Fibroblast of villous mesenchyme (primary cell): ENCODE results near the gene CYP17A1. TPM values are rescaled to one million over a fixed set of nuclear protein-coding genes. Genes with fewer than 3 reads are reported as not detected.

Experiments
- DNase-seq: peaks from one replicate; pipeline ENCODE4 v3.0.0-alpha.2; 2010; ENCODE audit warnings: low read depth
- H3K4me3 ChIP-seq: 2 replicates; pipeline ENCODE4 v1.5.1; 2011; ENCODE audit warnings: low read depth, mild to moderate bottlenecking, low read length
- total RNA-seq: library from RNA; depleted of rRNA; stranded (reverse); fragments of >200 nt; gene quantifications from 2 replicates; pipeline ENCODE4 v1.2.3, GENCODE V29; 2012
- TF ChIP-seq, protein P1 (sequence below): IDR thresholded peaks from 2 replicates; pipeline ENCODE4 v1.5.1; 2012; ENCODE audit warnings: low read depth, mild to moderate bottlenecking, low read length; ENCODE audit not compliant: insufficient read depth

Gene CYP17A1
- total RNA-seq, 1 donor: not detected

DNA sequence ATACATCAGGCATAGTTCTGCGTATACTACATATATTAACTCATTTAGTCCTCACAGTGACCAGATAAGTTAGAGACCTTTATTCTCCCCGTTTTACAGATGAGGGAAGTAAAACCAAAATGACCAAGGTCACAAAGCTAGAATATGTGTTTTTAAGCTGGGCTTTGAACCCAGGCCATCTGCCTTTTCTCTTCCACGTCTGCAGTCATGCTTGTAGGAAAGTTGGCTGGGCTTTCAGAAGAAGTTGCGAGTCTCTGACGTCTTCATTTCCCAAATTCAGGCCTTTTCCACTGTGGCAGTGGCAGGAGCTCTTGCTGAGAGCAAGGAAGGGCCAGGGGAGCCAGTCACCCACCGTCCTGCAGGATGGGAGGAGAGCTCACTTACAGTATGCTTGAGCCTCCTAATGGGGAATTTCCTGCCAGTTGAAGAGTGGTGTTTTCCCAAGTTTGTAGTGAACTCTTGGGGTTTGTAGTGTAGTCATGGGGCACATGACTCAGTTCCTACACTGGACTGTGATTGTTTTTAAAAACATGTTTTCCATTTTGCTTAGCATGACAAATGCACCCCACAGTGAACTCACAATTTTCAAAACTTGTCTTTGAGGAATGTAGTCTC is 34.2 kb downstream of the CYP17A1 start:
- TF ChIP-seq, protein P1, sequence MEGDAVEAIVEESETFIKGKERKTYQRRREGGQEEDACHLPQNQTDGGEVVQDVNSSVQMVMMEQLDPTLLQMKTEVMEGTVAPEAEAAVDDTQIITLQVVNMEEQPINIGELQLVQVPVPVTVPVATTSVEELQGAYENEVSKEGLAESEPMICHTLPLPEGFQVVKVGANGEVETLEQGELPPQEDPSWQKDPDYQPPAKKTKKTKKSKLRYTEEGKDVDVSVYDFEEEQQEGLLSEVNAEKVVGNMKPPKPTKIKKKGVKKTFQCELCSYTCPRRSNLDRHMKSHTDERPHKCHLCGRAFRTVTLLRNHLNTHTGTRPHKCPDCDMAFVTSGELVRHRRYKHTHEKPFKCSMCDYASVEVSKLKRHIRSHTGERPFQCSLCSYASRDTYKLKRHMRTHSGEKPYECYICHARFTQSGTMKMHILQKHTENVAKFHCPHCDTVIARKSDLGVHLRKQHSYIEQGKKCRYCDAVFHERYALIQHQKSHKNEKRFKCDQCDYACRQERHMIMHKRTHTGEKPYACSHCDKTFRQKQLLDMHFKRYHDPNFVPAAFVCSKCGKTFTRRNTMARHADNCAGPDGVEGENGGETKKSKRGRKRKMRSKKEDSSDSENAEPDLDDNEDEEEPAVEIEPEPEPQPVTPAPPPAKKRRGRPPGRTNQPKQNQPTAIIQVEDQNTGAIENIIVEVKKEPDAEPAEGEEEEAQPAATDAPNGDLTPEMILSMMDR: no peak
- no peak overlapping the region for H3K4me3 ChIP-seq
- DNase-seq: peak; percentile 94

DNA sequence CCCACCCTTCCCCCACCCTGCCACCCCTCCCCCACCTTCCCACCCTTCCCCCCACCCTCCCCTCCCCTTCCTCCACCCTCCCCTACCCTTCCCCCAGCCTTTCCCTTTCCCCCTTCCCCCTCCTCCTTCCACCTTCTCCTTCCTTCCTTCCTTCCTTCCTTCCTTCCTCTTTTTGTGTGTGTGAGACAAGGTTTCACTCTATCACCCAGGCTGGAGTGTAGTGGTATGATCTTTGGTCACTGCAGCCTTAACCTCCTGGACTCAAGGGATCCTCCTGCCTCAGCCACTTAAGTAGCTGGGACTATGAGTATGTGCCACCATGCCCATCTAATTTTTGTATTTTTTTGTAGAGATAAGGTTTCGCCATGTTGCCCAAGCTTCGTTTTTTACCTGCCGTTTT is 35.2 kb downstream of the CYP17A1 start:
- H3K4me3 ChIP-seq: no peak overlapping the region
- no peak for DNase-seq
- TF ChIP-seq, protein P1: no peak

GRCh38 chr10:102801496-102801895 is 35.7 kb downstream of the CYP17A1 start:
- TF ChIP-seq, protein P1: no peak
- H3K4me3 ChIP-seq: no peak overlapping the region
- peak; percentile 54 for DNase-seq

DNA sequence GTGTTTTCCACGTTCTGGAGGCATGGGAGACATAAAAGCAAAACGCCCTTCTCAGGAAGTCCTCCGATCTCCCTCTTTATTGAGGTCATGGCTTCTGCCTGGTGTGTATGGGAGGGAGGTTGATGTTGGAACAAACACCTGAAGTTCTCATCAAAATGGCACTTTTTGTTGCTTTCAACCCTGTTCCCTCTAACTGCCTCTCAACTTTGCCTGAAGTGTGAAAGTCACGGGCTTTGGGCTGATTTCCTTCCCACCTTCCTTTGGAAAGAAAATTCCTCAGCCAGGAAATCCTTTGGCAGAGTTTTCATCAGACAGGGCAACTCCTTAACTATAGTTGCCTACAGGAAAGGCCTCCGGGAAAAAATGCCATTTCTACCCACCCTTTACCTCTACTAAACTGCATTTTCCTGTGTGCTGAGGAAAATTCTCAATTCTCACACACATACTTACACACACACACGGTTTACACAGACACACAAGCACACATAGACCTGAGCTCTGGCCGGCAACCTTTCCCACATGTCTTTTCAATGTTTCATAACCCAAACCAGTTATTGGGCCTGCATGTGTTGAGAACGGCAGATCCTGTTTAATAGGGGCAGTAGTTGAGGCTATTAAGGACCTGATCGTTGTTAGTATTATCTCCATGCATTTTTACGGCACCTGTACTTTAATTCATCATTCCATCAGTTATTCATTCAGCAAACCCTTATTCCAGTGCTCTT is 36.4 kb downstream of the CYP17A1 start:
- H3K4me3 ChIP-seq: no peak overlapping the region
- TF ChIP-seq, protein P1: no peak
- DNase-seq: no peak

- TF ChIP-seq, protein P1: no peak
- no peak for DNase-seq
- no peak overlapping the region for H3K4me3 ChIP-seq
Measured at GRCh38 chr10:102799691-102800471, 37.3 kb downstream of the CYP17A1 start.

DNA sequence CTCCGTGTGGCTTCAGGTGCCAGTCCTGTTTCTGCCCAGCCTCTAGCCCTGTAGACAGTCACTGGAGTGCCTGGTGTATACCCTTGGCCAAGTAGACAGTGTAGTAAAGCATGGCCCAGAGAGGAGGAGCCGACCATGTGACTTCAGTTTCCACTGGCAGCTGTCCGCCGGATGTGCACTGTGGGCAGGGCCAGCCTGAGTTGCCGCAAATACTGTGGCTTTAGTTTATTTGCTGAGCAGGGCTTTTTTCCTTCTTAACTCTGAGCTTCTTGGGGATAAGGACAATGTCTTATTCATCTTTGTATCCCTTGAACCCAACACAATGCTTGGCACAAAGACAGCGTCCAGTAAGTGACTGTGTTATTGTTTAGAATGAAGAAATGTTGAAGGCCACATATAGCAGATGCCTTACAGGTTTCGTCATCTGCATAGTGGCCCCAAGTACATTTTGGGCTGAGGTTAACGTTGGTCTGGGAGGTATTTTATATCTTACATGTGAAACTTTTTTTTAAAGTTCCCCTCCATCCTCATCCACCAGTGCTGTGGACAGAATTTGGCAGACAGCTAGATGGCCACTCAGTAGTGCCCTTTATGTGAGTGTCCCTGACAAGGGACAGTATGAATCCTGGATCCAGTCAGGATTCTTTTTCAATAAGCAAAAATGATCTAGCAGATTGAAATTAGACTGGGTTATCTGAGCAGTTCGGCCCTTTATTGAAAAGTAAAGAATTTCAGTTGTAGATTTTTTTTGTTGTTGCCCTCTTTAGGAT is 40.6 kb downstream of the CYP17A1 start:
- TF ChIP-seq, protein P1: no peak
- no peak overlapping the region for H3K4me3 ChIP-seq
- DNase-seq: peak; percentile 80
